Smooth muscle cell of the brain vasculature (primary cell): ENCODE results near the gene SHISA2.
"Not testable (repeated sequence)": the region's sequence is repeated elsewhere in the genome, so short reads cannot be mapped to it uniquely, and the experiment has no call there.

Experiments
- DNase-seq: peaks from one replicate; pipeline ENCODE4 v3.0.0-alpha.2; 2012; ENCODE audit warnings: low read depth, low spot score

The SHISA2 gene

GRCh38 chr13:26051657-26052311 is at the start of gene SHISA2:
SHISA2 (minus strand) TSS chr13:26052016; CDS start chr13:26050975, 1,041 bp downstream.
- DNase-seq = no peak

GRCh38 chr13:26095846-26096610 is 44.2 kb upstream of the SHISA2 start:
- DNase-seq = no peak

GRCh38 chr13:26095338-26095737 is 43.5 kb upstream of the SHISA2 start:
- no peak for DNase-seq

GRCh38 chr13:26076821-26077220 is 25.0 kb upstream of the SHISA2 start:
- not testable (repeated sequence) for DNase-seq

DNA sequence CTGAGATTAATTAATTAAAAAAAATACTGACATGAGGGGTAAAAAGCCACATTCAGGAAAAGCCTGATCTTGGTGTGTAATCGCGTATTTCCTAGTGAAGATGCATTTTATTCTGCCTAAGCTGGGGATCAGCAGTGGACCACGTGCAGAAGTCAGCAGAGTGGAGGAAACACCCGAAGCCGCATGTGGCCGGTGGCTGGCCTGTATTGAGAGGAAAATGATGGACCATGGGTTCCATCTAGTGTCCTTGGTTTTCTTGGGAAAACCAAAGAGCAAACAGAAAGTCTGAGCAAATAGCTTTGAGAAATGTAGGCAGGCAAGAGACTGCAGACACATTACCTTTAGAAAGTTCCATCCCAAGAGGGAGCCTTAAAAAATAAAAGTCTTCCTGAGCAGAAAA is 23.7 kb upstream of the SHISA2 start:
- DNase-seq = no peak

- no peak for DNase-seq
Measured at GRCh38 chr13:26074706-26075105, 22.9 kb upstream of the SHISA2 start.

- not testable (repeated sequence) for DNase-seq
Measured at GRCh38 chr13:26072335-26072734, 20.5 kb upstream of the SHISA2 start.

GRCh38 chr13:26071691-26072090 is 19.9 kb upstream of the SHISA2 start:
- DNase-seq = no peak

- not testable (repeated sequence) for DNase-seq
Measured at GRCh38 chr13:26069642-26070041, 17.8 kb upstream of the SHISA2 start.

GRCh38 chr13:26068372-26068771 is 16.6 kb upstream of the SHISA2 start:
- not testable (repeated sequence) for DNase-seq

DNA sequence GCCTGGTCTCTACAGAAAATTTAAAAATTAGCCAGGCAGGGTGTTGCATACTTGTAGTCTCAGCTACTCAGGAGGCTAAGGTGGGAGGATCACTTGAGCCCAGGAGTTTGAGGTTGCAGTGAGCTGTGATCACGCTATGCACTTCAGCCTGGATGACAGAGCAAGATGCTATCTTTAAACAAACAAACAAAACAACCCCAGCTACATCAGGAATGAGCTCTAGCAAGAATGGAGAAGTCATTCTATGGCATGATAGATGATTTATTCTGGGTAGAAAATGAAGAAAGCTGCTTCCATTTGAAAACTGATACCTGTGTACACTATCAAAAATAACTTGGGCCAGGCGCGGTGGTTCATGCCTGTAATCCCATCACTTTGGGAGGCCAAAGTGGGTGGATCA is 15.8 kb upstream of the SHISA2 start:
- no peak for DNase-seq

DNA sequence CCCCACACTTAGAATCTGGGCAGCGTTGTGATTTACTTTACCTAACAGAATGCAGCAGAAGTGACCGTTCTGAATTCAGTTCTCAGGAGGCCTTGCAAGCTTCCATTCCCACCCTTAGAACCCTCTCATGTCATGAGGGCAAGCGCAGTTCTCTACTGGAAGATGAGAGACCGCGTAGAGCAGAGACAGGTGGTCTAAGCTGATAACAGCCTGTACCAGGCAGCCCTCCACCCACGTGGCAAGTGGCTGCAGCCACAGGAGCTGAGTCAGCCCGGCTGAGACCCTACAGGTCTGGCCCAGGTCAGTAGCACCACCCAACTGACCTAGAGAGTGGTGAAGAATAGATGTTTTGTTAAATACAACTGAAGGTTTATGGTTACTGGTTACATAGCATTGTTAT is 14.7 kb upstream of the SHISA2 start:
- not testable (repeated sequence) for DNase-seq

DNA sequence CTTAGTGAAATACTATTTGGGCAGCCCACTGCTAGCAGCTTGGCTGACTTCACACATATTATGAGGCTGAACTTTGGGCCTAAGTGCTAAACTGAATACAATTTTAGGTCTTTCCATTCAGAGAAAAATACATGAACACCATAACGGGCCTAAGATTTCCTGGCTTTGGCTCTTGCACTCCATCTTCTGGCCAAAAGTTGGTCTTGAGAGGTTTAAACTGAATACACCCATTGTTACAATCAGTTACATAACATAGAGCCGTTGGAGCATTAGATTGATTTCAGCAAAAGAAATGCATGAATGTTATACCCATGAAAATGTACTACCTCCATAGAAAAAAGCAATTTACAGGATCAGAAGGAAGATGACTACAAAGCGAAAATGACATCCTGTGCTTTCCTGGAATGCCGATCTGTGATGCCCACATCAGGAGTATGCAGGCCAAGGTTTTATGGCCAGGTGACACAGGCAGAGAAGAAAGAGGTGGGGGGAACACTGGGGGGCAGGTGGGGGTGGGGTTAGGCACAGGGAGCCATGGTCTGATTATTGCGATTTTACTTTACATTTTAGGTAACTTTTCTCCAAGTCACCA is 11.1 kb upstream of the SHISA2 start:
- no peak for DNase-seq

GRCh38 chr13:26061947-26062346 is 10.1 kb upstream of the SHISA2 start:
- peak; percentile 47 for DNase-seq

- DNase-seq = no peak
Measured at GRCh38 chr13:26061256-26061655, 9.4 kb upstream of the SHISA2 start.

- DNase-seq = no peak
Measured at GRCh38 chr13:26060357-26060756, 8.5 kb upstream of the SHISA2 start.

- no peak for DNase-seq
Measured at GRCh38 chr13:26058704-26059103, 6.9 kb upstream of the SHISA2 start.

GRCh38 chr13:26054896-26055295 is 3.1 kb upstream of the SHISA2 start:
- no peak for DNase-seq

- DNase-seq = no peak
Measured at GRCh38 chr13:26053418-26053980, 1.7 kb upstream of the SHISA2 start.

GRCh38 chr13:26052337-26052736 is 521 bp upstream of the SHISA2 start:
- DNase-seq = no peak

GRCh38 chr13:26051231-26051656 is 572 bp downstream of the SHISA2 start:
- no peak for DNase-seq

- DNase-seq = no peak
Measured at GRCh38 chr13:26050568-26051230, 1.1 kb downstream of the SHISA2 start.
